Skeletal muscle tissue (tissue), 4 donors: ENCODE data around the gene PSTPIP2. TPM values are rescaled to one million over a fixed set of nuclear protein-coding genes. Genes with fewer than 3 reads are reported as not detected.

ENCODE experiments used
- H3K27ac ChIP-seq: one replicate; pipeline ENCODE4 v1.7.0; 2013; ENCODE audit warnings: mild to moderate bottlenecking, low read depth, low read length, inconsistent platforms
- H3K27me3 ChIP-seq, 3 donors: one replicate each; pipeline ENCODE4 v1.7.0; 2013; ENCODE audit warnings: low read length in 3 of 3; ENCODE audit not compliant: control insufficient read depth in 3 of 3, insufficient read depth in 3 of 3
- H3K36me3 ChIP-seq, 3 donors: one replicate each; pipeline ENCODE4 v1.7.0; 2013; ENCODE audit warnings: low read length in 3 of 3; ENCODE audit not compliant: control insufficient read depth in 3 of 3, insufficient read depth in 3 of 3
- H3K4me1 ChIP-seq, 3 donors: one replicate each; pipeline ENCODE4 v1.7.0; 2013; ENCODE audit warnings: low read length in 3 of 3, mild to moderate bottlenecking in 3 of 3; ENCODE audit not compliant: control insufficient read depth in 3 of 3, insufficient read depth in 3 of 3
- H3K4me3 ChIP-seq, 3 donors: one replicate each; pipeline ENCODE4 v1.7.0; 2013; ENCODE audit warnings: low read length in 3 of 3
- H3K9ac ChIP-seq, 3 donors: one replicate each; pipeline ENCODE4 v1.7.0; 2013; ENCODE audit warnings: low read length in 3 of 3, mild to moderate bottlenecking in 3 of 3, moderate library complexity in 2 of 3, low read depth in 1 of 3
- H3K9me3 ChIP-seq, 3 donors: one replicate each; pipeline ENCODE4 v1.7.0; 2013; ENCODE audit warnings: low read length in 3 of 3; ENCODE audit not compliant: control insufficient read depth in 3 of 3
- total RNA-seq: library from RNA; depleted of rRNA; stranded (reverse); fragments of >200 nt; gene quantifications from one replicate; pipeline ENCODE4 v1.2.3, GENCODE V29; 2014
- donor health status: Osteomylitis.

PSTPIP2 gene, protein sequence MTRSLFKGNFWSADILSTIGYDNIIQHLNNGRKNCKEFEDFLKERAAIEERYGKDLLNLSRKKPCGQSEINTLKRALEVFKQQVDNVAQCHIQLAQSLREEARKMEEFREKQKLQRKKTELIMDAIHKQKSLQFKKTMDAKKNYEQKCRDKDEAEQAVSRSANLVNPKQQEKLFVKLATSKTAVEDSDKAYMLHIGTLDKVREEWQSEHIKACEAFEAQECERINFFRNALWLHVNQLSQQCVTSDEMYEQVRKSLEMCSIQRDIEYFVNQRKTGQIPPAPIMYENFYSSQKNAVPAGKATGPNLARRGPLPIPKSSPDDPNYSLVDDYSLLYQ
- total RNA-seq, result 3.1 TPM

DNA sequence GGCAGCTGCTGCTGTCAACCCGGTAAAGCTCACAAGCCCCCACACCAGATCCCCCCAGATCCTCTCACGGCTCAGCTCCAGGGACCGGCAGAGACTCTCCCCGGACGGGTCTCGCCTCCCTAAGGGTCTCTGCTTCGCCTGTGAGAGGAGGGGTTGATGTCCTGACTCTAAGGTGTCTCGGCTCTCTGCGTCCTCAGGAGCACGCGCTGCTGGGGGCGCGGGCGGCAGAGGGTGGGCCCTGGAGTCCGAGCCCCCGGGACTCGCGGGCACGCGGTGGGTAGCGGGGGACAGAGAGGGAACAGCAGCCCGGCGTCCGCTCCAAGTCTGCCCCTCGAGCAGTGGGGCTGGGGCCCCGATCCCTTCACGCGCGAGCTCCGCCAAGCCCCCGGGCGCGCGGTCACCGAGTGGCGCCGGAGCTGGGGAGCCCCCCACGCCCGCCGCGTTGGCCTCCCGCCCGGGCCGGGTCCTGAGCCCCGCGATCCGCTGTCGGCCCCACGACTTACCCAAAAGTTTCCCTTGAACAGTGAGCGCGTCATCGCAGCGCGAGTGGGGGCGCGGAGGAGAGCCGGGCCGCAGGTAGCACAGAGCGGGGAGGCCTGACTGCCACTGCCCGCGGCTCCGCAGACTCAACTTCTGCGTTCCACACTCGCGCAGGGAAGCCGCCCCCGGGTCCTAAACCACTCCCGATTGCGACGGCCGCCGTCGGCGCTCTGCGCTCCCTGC is at the start of gene PSTPIP2:
TSS of gene PSTPIP2 (minus strand) at position 608 of the 723 bp plus-strand sequence. CDS start at position 536, 72 bp downstream.
- Histone ChIP-seq H3K4me1 (peaks cover 24 to 28% (median 25%) of the 10 kb centered on the region in 3 donors), H3K27ac (no peak within 1 kb of the TSS), H3K4me3 (peak within 1 kb of the TSS; percentile 75 to 77 (median 76))

DNA sequence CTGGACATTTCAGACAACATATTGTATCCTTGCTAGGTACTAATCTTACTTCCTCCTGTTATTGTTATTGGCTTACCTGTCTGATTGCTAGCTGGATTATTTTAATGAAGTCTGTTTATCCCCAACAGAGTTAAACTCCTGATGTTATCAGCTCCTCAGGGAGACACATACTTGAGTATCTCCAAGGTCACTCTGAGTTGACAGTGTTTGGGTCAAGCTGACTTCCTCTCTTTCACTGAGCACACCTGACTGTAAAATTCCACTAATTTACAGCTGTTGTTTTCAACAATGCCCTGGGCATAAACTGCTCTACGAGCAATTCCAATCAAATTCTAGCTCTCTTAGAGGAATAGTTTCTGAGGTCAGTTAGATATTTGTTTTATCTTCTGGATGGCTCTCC is 41.7 kb upstream of the PSTPIP2 start:
- Histone ChIP-seq H3K4me1 (no peaks in the 10 kb centered on the region), H3K36me3 (peaks cover 0 to 3% (median 0%) of the 10 kb centered on the region in 3 donors), H3K9ac (no peak overlapping the region), H3K9me3 (no peaks in the 10 kb centered on the region), H3K27me3 (no peaks in the 10 kb centered on the region), H3K4me3 (no peak overlapping the region), H3K27ac (no peak overlapping the region)

More for the DNA sequence above, at the start of gene PSTPIP2:
- H3K27me3 ChIP-seq, result no peaks in the 10 kb centered on the region
- H3K9ac ChIP-seq, result peak within 1 kb of the TSS; percentile 76 to 85 (median 83)
- no peaks in the 10 kb centered on the region for H3K9me3 ChIP-seq
- H3K36me3 ChIP-seq, result no peaks in the 10 kb centered on the region

DNA sequence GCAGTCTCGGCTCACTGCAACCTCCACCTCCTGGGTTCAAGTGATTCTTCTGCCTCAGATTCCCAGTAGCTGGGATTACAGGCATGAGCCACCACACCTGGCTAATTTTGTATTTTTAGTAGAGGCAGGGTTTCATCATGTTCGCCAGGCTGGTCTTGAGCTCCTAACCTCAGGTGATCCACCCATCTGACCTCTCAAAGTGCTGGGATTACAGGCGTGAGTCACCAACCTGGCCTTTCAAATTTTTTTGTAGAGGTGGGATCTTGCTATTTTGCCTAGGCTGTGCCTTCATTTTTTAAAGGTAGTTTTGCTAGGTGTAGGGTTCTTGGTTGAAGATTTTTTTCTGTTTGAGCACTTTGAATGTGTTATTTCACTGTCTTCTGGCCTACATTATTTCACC is 38.3 kb upstream of the PSTPIP2 start:
- H3K9ac ChIP-seq, result no peak overlapping the region
- H3K4me3 ChIP-seq, result no peak overlapping the region
- H3K27ac ChIP-seq, result no peak overlapping the region
- H3K27me3 ChIP-seq, result no peaks in the 10 kb centered on the region
- no peaks in the 10 kb centered on the region for H3K9me3 ChIP-seq
- peaks cover 0 to 3% (median 0%) of the 10 kb centered on the region in 3 donors for H3K36me3 ChIP-seq
- no peaks in the 10 kb centered on the region for H3K4me1 ChIP-seq

DNA sequence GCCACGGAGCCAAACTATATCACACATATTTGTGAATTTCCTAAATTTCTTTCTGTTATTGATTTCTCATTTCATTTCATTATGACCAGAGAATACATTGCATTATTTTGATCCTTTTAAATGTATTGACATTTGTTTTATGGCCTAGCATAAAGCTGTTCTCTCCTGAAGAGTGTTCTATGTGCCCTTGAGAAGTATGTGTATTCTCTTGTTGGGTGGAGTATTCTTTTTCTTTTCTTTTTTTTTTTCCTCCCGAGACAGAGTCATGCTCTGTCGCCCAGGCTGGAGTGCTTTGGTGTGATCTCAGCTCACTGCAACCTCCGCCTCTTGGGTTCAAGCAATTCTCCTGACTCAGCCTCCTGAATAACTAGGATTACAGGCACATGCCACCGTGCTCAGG is 37.3 kb upstream of the PSTPIP2 start:
- Histone ChIP-seq H3K4me3 (no peak overlapping the region), H3K4me1 (peaks cover 6 to 8% (median 7%) of the 10 kb centered on the region in 3 donors), H3K36me3 (peaks cover 0 to 1% (median 0%) of the 10 kb centered on the region in 3 donors), H3K9ac (no peak overlapping the region), H3K9me3 (no peaks in the 10 kb centered on the region), H3K27ac (no peak overlapping the region), H3K27me3 (no peaks in the 10 kb centered on the region)

DNA sequence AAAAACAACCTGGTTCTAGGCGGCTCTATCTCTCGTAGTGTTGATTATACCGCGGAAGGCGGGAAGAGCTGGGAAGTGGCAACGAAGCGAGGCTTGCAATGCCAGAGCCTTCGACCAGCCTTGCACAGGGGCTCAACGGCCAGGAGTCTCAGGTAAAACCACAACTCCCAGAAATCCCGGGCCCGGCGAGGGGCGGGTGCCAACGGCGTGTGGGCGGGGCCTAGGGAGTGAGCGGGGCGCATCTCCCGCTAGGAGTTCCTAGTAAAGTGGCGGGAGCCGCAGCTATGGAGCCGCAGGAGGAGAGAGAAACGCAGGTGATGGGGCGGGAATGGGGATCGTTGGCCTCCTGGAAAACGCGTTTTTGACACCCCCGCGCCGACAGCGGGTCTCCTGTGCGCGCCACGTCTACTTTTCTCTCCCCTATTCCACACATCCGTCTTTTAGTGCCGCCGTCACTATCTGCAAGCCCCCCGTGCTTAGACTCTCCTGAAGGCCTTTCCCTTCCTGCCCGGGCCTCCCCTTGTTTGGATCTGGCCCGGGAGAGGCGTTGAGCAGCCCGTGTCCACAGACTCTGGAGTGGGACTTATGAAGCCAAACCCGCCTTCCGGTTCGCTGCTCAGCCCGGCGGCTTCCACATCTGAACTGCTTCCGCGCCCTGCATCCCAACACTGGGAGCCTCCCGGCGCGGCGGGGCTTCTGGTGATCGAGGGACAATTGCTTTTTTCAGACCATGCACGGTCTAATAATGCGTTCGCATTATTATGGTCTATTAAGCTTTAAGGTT is 32.3 kb upstream of the PSTPIP2 start, which contains the start of gene HAUS1:
TSS of gene HAUS1 (plus strand) at position 258 of the 784 bp plus-strand sequence. CDS start at position 285, 27 bp downstream.
- Histone ChIP-seq H3K4me1 (peaks cover 6 to 8% (median 8%) of the 10 kb centered on the region in 3 donors), H3K4me3 (peak within 1 kb of the TSS; percentile 86 to 95 (median 93)), H3K9me3 (no peaks in the 10 kb centered on the region), H3K27me3 (no peaks in the 10 kb centered on the region), H3K9ac (peak within 1 kb of the TSS; percentile 75 to 91 (median 81)), H3K36me3 (no peaks in the 10 kb centered on the region), H3K27ac (peak within 1 kb of the TSS; percentile 66)

DNA sequence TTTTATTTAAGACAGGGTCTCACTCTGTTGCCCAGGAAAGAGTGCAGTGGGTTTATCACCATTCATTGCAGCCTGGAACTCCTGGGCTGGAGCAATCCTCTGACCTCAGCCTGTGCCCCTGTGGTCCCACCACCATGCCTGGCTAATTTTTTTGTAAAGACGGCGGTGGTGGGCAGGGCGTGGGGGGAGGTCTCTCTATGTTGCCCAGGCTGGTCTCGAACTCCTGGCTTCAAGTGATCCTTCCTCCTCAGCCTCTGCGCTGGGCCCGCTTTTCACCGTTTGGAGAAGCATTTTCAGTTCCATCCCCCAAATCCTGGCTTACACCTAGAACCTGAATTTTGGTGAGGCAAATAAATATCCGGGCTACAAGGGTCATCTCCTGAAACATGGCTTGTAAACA is 27.4 kb upstream of the PSTPIP2 start:
- Histone ChIP-seq H3K36me3 (peaks cover 0 to 3% (median 3%) of the 10 kb centered on the region in 3 donors), H3K27me3 (no peaks in the 10 kb centered on the region), H3K4me1 (peaks cover 12 to 20% (median 12%) of the 10 kb centered on the region in 3 donors), H3K9ac (no peak overlapping the region), H3K27ac (no peak overlapping the region), H3K4me3 (no peak overlapping the region), H3K9me3 (no peaks in the 10 kb centered on the region)

DNA sequence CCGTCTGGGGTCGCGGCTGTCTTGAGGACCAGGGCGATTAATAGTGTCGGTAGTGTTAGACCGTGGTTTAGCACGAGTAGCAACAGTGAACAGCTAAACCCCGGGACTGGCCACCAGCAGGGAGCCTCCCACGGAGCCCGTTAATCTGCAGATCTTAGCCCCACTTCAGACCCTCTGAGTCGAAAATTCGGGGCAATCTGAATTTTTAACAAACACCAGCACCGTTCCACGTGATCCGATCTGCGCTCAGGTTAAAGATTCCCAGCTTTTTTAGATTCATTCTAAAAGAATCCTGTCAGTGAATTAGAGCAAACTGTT is 26.5 kb upstream of the PSTPIP2 start:
- H3K4me3 ChIP-seq, result peak overlapping the region; percentile 98 to 99 (median 99)
- peaks cover under 1 to 8% (median 3%) of the 10 kb centered on the region in 3 donors for H3K36me3 ChIP-seq
- peaks cover 13 to 18% (median 15%) of the 10 kb centered on the region in 3 donors for H3K4me1 ChIP-seq
- peak overlapping the region; percentile 97 for H3K27ac ChIP-seq
- H3K9me3 ChIP-seq, result no peaks in the 10 kb centered on the region
- H3K27me3 ChIP-seq, result no peaks in the 10 kb centered on the region
- peak overlapping the region; percentile 74 to 100 (median 86) for H3K9ac ChIP-seq

DNA sequence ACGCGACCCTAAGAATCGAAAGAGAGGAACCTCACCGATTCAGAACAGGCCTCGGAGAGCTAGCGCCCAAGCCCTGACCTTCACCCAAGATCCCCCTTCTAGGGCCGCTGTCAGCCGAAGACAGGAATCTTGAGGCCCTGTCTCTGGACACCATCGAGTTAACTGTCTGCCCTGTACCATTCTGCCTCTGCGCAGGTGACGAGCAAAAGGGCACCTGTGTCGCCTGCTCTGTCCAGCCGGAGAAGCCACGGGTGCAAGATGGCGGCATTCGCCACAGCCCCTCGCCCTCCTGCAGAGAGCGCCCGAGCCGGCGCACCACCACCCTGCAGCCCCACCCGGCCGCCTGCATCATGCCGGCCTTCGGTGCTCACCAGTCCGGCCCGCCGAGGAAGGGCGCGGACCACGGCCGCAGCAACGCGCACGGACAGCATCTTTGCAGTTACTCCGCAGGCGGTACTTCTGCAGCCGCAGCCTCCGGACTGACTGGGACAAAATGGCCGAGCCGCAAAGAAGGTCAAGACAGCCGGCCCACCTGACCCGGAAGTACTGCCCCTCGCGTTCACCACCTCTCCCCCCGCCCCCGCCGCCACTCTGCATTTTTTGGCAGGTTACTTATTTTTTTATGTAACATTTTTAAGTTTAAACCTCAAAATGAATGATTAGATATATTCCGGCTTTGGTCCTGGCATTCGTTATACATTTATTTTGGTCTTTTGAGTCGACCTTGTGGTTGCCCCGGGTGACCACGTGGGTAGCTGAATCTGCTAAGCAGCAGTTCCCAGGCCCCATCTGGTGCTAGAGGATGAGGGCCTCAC is 25.9 kb upstream of the PSTPIP2 start, which contains the start of gene ATP5F1A:
TSS of gene ATP5F1A (minus strand) at position 496 of the 815 bp plus-strand sequence. CDS start at position 431, 65 bp downstream.
- Histone ChIP-seq H3K36me3 (peaks cover 6 to 13% (median 8%) of the 10 kb centered on the region in 3 donors), H3K4me1 (peaks cover 15 to 18% (median 18%) of the 10 kb centered on the region in 3 donors), H3K9me3 (no peaks in the 10 kb centered on the region), H3K4me3 (peak within 1 kb of the TSS; percentile 98 to 99 (median 99)), H3K27ac (peak within 1 kb of the TSS; percentile 97), H3K9ac (peak within 1 kb of the TSS; percentile 95 to 100 (median 100)), H3K27me3 (no peaks in the 10 kb centered on the region)

DNA sequence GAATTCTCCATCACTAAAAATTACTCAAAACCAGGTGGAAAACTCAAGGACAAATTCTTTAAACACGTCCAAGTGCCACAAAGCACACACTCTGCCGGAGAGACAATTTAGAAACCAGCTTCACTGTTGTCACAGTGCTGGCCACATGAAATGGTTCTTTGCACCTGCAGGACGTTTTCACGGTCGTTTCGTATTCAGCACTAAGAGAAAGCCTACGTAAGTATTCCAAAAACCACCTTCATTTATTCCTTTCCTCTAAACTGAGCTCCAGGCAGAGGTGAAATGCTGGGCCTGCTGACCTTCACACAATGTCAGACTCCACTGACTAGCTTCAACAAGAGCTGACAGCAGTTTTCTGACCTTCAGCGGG is 25.4 kb upstream of the PSTPIP2 start:
- Histone ChIP-seq H3K4me1 (peaks cover 15 to 22% (median 18%) of the 10 kb centered on the region in 3 donors), H3K27me3 (no peaks in the 10 kb centered on the region), H3K36me3 (peaks cover 10 to 13% (median 13%) of the 10 kb centered on the region in 3 donors), H3K9ac (peak overlapping the region; percentile 95 to 100 (median 100)), H3K9me3 (no peaks in the 10 kb centered on the region), H3K27ac (peak overlapping the region; percentile 97), H3K4me3 (peak overlapping the region; percentile 98 to 99 (median 99))
